Measurements from ENCODE around the gene MC1R. TPM values are rescaled to one million over a fixed set of nuclear protein-coding genes. Genes with fewer than 3 reads are reported as not detected.

MC1R gene
- total RNA-seq, 2 experiments from 2014 or later: 1.2 to 2.0 TPM

DNA sequence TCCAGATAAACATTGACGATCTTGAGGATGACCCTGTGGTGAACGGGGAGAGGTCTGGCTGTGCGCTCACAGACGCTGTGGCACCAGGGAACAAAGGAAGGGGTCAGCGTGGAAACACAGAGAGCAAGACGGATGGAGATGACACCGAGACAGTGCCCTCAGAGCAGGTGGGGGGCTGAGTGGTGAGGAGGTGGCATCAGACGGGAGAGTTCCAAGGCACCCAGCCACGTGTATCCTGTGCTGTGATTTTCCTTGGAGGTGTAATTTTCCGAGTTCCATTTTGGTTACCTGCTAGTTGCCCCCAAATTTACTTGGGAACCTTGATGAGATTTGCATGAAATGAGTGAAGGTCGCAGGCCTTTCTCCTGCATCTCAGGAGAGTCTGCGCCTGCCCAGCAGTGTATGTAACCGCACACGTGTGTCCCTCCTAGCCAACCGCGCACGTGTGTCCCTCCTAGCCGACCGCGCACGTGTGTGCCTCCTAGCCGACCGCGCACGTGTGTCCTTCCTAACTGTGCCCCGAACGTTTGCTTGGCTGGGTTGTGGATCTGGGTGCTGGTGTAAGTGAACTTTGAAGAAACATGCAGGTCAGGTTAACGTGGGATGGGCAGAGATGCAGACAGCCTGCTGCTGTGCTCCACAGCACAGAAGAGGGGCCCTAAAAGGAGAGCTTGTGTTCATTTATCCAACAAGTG lies 35.2 kb upstream of the MC1R start:
- H3K27me3 Mint-ChIP-seq: no peaks in the 10 kb centered on the region
- peak overlapping the region; percentile 11 for H3K27ac Mint-ChIP-seq
- intact Hi-C loops (cut with DNase I, micrococcal nuclease): loop anchor here in 1 of 2 experiments (1.0 kb wide), 1 partner anchor 8 kb away; no protein-coding TSS in a partner anchor
- ChIA-PET POLR2A (no interaction called here), CTCF (interaction anchor here (0.6 to 0.8 kb wide), 2 partner anchors 7 to 65 kb away, joined by 3 read pairs; no protein-coding TSS in a partner anchor)
- ATAC-seq (no peak), DNase-seq (no peak)
- H3K36me3 Mint-ChIP-seq (ENCODE audit: low read depth): peaks cover 48% of the 10 kb centered on the region
- no peaks in the 10 kb centered on the region for H3K9me3 Mint-ChIP-seq (ENCODE audit: low read depth)
- H3K4me1 Mint-ChIP-seq: no peaks in the 10 kb centered on the region
- no peak overlapping the region for H3K4me3 Mint-ChIP-seq

- no peaks in the 10 kb centered on the region for H3K4me1 Mint-ChIP-seq
- H3K36me3 Mint-ChIP-seq (ENCODE audit: low read depth): peaks cover 46% of the 10 kb centered on the region
- intact Hi-C loops (cut with DNase I, micrococcal nuclease): no loop called here
- peak overlapping the region; percentile 11 for H3K27ac Mint-ChIP-seq
- no peaks in the 10 kb centered on the region for H3K9me3 Mint-ChIP-seq (ENCODE audit: low read depth)
- H3K4me3 Mint-ChIP-seq: no peak overlapping the region
- ATAC-seq: no peak
- no peaks in the 10 kb centered on the region for H3K27me3 Mint-ChIP-seq
- ChIA-PET CTCF (no interaction called here), POLR2A (interaction anchor here (0.6 kb wide), 1 partner anchor 8 kb away, joined by 3 read pairs; no protein-coding TSS in a partner anchor)
- no peak for DNase-seq
These were observed 34.6 kb upstream of the MC1R start for GRCh38 chr16:89884041-89884421.

- Mint-ChIP-seq H3K9me3 (ENCODE audit: low read depth) (no peaks in the 10 kb centered on the region), H3K27ac (no peak overlapping the region), H3K4me1 (peaks cover 12% of the 10 kb centered on the region), H3K27me3 (no peaks in the 10 kb centered on the region), H3K36me3 (ENCODE audit: low read depth) (peaks cover 52% of the 10 kb centered on the region), H3K4me3 (no peak overlapping the region)
- intact Hi-C loops (cut with DNase I, micrococcal nuclease): no loop called here
- CTCF ChIA-PET: interaction anchor here (0.5 to 1.4 kb wide), 3 partner anchors 23 to 225 kb away, joined by 4 read pairs; no protein-coding TSS in a partner anchor
- ATAC-seq: no peak
- POLR2A ChIA-PET: interaction anchor here (0.5 kb wide), 1 partner anchor 74 kb away, joined by 12 read pairs; no protein-coding TSS in a partner anchor
- DNase-seq: no peak
These were observed 31.4 kb upstream of the MC1R start for GRCh38 chr16:89887243-89887642.

GRCh38 chr16:89890200-89890599 lies 28.5 kb upstream of the MC1R start:
- ATAC-seq (peak; percentile 98), DNase-seq (peak; percentile 73)
- Mint-ChIP-seq H3K27ac (peak overlapping the region; percentile 42), H3K27me3 (no peaks in the 10 kb centered on the region), H3K4me1 (peaks cover 12% of the 10 kb centered on the region), H3K4me3 (no peak overlapping the region), H3K36me3 (ENCODE audit: low read depth) (peaks cover 43% of the 10 kb centered on the region), H3K9me3 (ENCODE audit: low read depth) (no peaks in the 10 kb centered on the region)
- POLR2A ChIA-PET: no interaction called here
- intact Hi-C loops (cut with DNase I, micrococcal nuclease): no loop called here
- CTCF ChIA-PET: interaction anchor here (0.7 to 1.4 kb wide), 3 partner anchors 7 to 184 kb away, joined by 3 read pairs; no protein-coding TSS in a partner anchor

DNA sequence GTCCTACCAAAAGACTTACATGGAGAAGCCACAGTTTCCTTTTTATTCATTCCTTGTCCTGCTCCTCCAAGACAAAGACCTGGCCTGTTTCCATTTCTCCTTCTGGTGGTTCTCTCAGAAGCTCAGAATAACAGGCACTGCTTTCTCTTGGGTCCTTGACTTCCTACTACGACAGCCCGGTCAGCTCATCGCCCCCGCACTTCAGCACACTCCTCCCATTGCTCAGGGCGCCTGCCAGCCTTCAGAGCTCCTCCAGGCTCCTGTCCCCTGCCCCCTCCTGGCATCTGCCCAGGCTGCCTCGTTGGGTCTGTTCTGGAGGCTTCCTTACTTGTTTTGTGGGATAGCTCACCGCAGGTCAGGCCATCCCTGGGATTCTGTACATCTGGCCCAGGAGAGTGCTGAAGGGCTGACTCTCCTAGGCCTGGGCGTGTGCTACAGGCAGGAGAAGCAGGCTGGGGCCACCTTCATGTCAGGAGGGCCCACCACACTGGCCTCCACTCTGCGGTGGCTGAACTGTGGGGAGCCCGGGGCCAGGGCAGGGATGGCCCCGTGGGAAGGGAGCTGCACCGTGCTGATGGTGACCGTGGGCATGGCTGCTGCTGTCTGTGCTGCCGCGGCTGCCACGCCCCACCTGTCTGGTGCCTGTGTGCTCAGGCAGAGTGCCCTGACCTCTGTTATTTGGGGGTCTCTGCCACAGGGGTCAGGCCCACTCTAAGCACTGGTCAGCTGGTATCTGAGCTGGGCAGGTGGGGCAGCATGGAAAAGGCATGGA lies 27.6 kb upstream of the MC1R start:
- ChIA-PET POLR2A (no interaction called here), CTCF (interaction anchor here (0.7 to 1.4 kb wide), 3 partner anchors 8 to 185 kb away, joined by 3 read pairs; no protein-coding TSS in a partner anchor)
- Mint-ChIP-seq H3K36me3 (ENCODE audit: low read depth) (peaks cover 46% of the 10 kb centered on the region), H3K4me3 (no peak overlapping the region), H3K4me1 (peaks cover 12% of the 10 kb centered on the region), H3K27ac (no peak overlapping the region), H3K27me3 (no peaks in the 10 kb centered on the region), H3K9me3 (ENCODE audit: low read depth) (no peaks in the 10 kb centered on the region)
- ATAC-seq (no peak), DNase-seq (no peak)
- intact Hi-C loops (cut with DNase I, micrococcal nuclease): no loop called here

- ChIA-PET CTCF (no interaction called here), POLR2A (no interaction called here)
- intact Hi-C loops (cut with DNase I, micrococcal nuclease): no loop called here
- H3K4me1 Mint-ChIP-seq: peaks cover 12% of the 10 kb centered on the region
- DNase-seq: no peak
- no peaks in the 10 kb centered on the region for H3K9me3 Mint-ChIP-seq (ENCODE audit: low read depth)
- no peak overlapping the region for H3K27ac Mint-ChIP-seq
- no peaks in the 10 kb centered on the region for H3K27me3 Mint-ChIP-seq
- ATAC-seq: no peak
- H3K36me3 Mint-ChIP-seq (ENCODE audit: low read depth): peaks cover 45% of the 10 kb centered on the region
- no peak overlapping the region for H3K4me3 Mint-ChIP-seq
These were observed 26.5 kb upstream of the MC1R start for GRCh38 chr16:89892055-89892630.

DNA sequence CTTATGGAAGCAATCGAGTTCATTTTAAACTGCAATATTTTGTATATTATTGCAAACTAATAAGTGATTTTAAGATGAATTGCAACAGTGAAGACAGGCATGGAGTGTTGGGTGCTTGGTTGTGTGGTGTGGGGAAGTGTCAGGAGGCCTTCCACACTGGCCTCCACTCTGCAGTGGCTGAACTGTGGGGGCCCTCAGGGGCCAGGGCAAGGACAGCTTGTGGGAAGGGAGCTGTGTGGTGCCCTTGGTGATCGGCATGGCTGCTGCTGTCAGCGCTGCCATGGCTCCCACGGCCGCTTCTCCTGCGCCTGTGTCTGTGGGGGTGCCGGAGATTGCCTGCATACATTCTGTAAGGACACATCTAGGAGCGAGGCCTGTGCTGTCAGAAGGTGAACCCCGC lies 26.0 kb upstream of the MC1R start:
- peaks cover 42% of the 10 kb centered on the region for H3K36me3 Mint-ChIP-seq (ENCODE audit: low read depth)
- no peak overlapping the region for H3K27ac Mint-ChIP-seq
- DNase-seq (no peak), ATAC-seq (no peak)
- ChIA-PET POLR2A (no interaction called here), CTCF (no interaction called here)
- peaks cover 12% of the 10 kb centered on the region for H3K4me1 Mint-ChIP-seq
- H3K4me3 Mint-ChIP-seq: no peak overlapping the region
- no peaks in the 10 kb centered on the region for H3K27me3 Mint-ChIP-seq
- no peaks in the 10 kb centered on the region for H3K9me3 Mint-ChIP-seq (ENCODE audit: low read depth)
- intact Hi-C loops (cut with DNase I, micrococcal nuclease): no loop called here

- CTCF ChIA-PET: interaction anchor here (1.0 kb wide), 1 partner anchor 187 kb away, joined by 3 read pairs; no protein-coding TSS in a partner anchor
- peaks cover 39% of the 10 kb centered on the region for H3K36me3 Mint-ChIP-seq (ENCODE audit: low read depth)
These were observed 24.8 kb upstream of the MC1R start for GRCh38 chr16:89893642-89894548.

DNA sequence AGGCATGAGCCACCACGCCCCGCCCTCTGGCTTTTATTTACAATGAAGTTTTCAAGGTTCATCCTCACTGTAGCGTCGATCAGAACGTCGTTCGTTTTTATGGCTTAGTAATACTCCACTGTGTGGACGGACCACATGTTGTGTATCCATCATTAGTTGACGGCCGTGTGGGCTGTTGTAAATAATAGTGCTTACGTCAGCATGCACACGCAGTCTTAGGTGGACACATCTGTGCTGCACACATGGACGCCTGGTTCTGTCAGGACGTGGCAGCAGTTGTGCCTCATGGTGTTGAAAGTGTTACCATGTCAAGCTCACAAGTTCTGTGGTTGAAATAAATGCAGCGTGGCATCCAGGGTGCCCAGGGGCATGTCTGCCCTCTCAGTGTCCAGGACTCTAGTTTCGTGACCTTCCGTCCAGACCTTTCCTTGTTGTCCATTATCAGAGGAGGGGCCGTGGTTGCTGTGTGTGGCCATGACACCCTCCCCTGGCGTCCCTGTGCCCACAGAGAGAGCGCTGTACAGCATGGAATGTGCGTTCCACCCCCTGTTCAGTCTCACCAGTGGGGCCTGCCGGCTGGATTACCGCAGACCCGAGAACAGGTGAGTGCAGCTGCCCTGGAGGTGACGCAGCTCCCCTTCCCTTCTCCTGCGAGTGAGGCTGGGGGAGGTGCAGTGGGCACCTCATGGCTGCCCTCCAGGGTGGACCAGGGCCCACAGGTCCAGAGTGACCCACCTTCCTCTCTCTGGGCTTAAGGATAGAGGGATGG lies 23.0 kb upstream of the MC1R start:
- Mint-ChIP-seq H3K27ac (no peak overlapping the region), H3K4me3 (no peak overlapping the region), H3K27me3 (no peaks in the 10 kb centered on the region), H3K4me1 (peaks cover 3% of the 10 kb centered on the region), H3K9me3 (ENCODE audit: low read depth) (no peaks in the 10 kb centered on the region), H3K36me3 (ENCODE audit: low read depth) (peaks cover 40% of the 10 kb centered on the region)
- intact Hi-C loops (cut with DNase I, micrococcal nuclease): no loop called here
- CTCF ChIA-PET: no interaction called here
- no peak for DNase-seq
- POLR2A ChIA-PET: no interaction called here
- ATAC-seq: no peak

More at GRCh38 chr16:89893642-89894548, 24.8 kb upstream of the MC1R start:
- H3K4me1 Mint-ChIP-seq: peaks cover 12% of the 10 kb centered on the region
- POLR2A ChIA-PET: interaction anchor here (0.8 kb wide), 1 partner anchor 16 kb away, joined by 3 read pairs; no protein-coding TSS in a partner anchor
- ATAC-seq (no peak), DNase-seq (no peak)
- intact Hi-C loops (cut with DNase I, micrococcal nuclease): no loop called here
- H3K27ac Mint-ChIP-seq: no peak overlapping the region
- H3K4me3 Mint-ChIP-seq: no peak overlapping the region
- no peaks in the 10 kb centered on the region for H3K27me3 Mint-ChIP-seq
- H3K9me3 Mint-ChIP-seq (ENCODE audit: low read depth): no peaks in the 10 kb centered on the region

DNA sequence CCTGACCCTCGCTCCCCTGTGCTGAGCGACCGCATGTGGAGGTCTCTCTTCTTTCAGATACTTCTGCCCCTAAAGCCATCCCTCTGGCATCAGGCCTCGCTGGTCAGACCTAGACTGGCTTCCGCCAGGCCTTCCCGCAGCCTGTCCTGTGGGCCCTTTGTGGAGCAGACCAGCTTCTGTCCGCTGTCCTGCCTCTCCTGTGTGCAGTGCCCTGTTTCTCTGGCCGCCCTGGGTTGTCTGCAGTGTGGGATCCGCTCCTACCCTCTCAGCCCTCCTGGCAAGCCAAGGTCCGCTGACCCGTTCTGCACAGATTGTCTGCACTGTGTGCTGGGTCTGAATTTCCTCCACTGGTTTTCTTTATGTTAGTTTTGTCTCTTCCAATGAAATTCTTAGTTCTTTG lies 21.5 kb upstream of the MC1R start:
- no peaks in the 10 kb centered on the region for H3K9me3 Mint-ChIP-seq (ENCODE audit: low read depth)
- H3K36me3 Mint-ChIP-seq (ENCODE audit: low read depth): peaks cover 34% of the 10 kb centered on the region
- H3K4me3 Mint-ChIP-seq: no peak overlapping the region
- no peak overlapping the region for H3K27ac Mint-ChIP-seq
- ATAC-seq (no peak), DNase-seq (no peak)
- no peaks in the 10 kb centered on the region for H3K27me3 Mint-ChIP-seq
- POLR2A ChIA-PET: interaction anchor here (0.8 kb wide), 1 partner anchor 9 kb away, joined by 3 read pairs; no protein-coding TSS in a partner anchor
- no peaks in the 10 kb centered on the region for H3K4me1 Mint-ChIP-seq
- CTCF ChIA-PET: interaction anchor here (1.3 kb wide), 1 partner anchor 13 kb away, joined by 4 read pairs; no protein-coding TSS in a partner anchor
- intact Hi-C loops (cut with DNase I, micrococcal nuclease): no loop called here

All from activated CD4-positive, alpha-beta T cell treated with anti-CD3 and anti-CD28 coated beads for 36 hours (primary cell).